HG02763 (cell line): Measurements from ENCODE around the gene HCAR2.
"Not testable (repeated sequence)": the region's sequence is repeated elsewhere in the genome, so short reads cannot be mapped to it uniquely, and the experiment has no call there.

Experiments used
- ATAC-seq: cut with Tn5 transposase; IDR thresholded peaks from one replicate; pipeline ENCODE4 v1.9.1; 2021; ENCODE audit warnings: mild to moderate bottlenecking, moderate library complexity; ENCODE audit not compliant: unreplicated experiment

Gene HCAR2

GRCh38 chr12:122669397-122670070 lies 33.6 kb downstream of the HCAR2 start:
- no peak for ATAC-seq

- ATAC-seq, result no peak
Observed at GRCh38 chr12:122668268-122668667, 34.9 kb downstream of the HCAR2 start.

DNA sequence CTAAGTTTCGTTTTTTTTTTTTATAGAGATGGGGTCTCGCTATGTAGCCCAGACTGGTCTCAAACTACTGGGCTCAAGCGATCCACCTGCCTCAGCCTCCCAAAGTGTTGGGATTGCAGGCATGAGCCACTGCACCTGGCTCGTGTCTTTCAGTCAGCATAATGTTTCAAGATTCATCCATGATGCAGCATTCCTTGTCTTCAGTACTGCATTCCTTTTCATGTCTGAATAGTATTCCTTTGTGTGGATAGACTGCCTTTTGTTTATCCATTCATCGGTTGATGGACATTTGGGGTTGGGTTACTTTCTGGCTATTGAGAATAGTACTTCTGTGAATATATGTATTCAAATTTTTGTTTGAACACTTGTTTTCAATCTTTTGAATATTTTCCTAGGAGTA lies 37.4 kb downstream of the HCAR2 start:
- ATAC-seq, result no peak

DNA sequence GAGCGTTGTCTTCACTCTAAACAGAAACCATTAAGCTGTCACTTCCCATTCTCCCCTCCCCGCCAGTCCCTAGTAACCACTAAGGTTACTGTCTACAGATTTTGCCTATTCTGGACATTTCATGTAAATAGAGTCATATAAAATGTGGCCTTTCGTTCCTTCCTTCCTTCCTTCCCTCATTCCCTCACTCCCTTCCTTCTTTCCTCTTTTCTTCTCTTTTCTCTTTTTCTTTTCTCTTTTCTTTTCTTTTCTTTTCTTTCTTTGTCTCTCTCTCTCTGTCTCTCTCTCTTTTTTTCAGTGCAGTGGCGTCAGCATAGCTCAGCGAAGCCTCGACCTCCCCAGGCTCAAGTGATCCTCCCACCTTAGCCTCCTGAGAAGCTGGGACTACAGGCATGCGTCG lies 37.8 kb downstream of the HCAR2 start:
- ATAC-seq, result no peak

GRCh38 chr12:122661938-122662337 lies 41.2 kb downstream of the HCAR2 start:
- ATAC-seq, result no peak

GRCh38 chr12:122661246-122661645 lies 41.9 kb downstream of the HCAR2 start:
- no peak for ATAC-seq

- no peak for ATAC-seq
Observed at GRCh38 chr12:122659579-122659978, 43.6 kb downstream of the HCAR2 start.

DNA sequence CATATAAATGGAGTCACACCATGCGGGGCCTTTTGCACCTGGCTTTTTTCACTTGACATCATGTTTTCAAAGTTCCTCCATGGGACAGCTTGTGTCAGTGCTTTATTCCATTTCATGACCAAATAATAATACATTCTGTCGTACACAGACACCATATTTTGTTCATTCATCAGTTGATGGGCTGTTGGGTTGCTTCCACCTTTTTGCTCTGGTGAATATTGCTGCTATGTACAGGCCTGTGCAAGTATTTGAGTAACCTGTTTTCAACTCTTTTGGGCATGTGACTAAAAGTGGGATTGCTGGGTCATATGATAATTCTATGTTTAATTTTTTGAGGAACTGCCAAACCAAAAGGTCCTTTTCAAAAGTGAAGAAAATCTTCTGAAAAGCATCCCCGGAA lies 46.9 kb downstream of the HCAR2 start:
- ATAC-seq, result no peak

GRCh38 chr12:122653291-122653690 lies 49.9 kb downstream of the HCAR2 start:
- not testable (repeated sequence) for ATAC-seq

DNA sequence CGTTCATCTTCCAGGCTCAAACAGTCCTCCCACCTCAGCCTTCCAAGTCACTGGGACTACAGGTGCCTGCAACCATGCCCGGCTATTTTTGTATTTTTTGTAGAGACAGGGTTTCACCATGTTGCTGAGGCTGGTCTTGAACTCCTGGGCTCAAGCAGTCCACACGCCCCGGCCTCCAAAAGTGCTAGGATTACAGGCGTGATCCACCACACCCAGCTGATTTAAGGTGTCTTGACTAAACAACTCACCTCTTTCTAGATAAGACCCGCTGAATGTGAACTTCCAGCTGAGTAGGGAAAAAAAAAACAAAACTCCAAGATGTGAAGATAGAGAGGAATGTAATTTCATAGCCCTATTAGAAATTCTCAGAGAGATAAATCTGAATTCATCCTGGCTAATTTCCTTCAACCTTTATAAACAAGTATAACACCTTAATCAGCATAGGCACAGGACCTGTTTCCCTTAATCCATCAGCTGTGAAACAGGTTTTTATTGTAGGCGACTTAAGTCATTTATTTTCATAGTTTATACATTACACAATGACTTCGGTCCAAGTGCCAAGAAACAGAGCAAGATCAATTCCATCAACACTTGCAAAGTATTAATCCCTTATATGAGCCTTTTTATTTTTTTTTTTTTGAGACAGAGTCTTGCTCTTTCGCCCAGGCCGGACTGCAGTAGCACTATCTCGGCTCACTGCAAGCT lies 51.5 kb downstream of the HCAR2 start:
- no peak for ATAC-seq
